Measurements from ENCODE around the gene HMBS.
A peak's percentile ranks its signal among the peaks of the same experiment; 100 is the strongest.

Gene HMBS

GRCh38 chr11:119077839-119078238 lies 6.8 kb upstream of the HMBS start:
- H3K9me3 ChIP-seq (ENCODE audit: control insufficient read depth, insufficient read depth, low read depth, low read length), result no peaks in the 10 kb centered on the region

GRCh38 chr11:119078675-119079420 lies 5.8 kb upstream of the HMBS start:
- Histone ChIP-seq H3K36me3 (ENCODE audit: control insufficient read depth, insufficient read depth, low read length) (peaks cover 66% of the 10 kb centered on the region), H3K9ac (ENCODE audit: low read length) (no peak overlapping the region), H3K4me1 (ENCODE audit: control insufficient read depth, insufficient read depth, low read length) (no peaks in the 10 kb centered on the region), H3K27me3 (ENCODE audit: control insufficient read depth, insufficient read depth, low read length) (no peaks in the 10 kb centered on the region), H3K9me3 (ENCODE audit: control insufficient read depth, insufficient read depth, low read depth, low read length) (no peaks in the 10 kb centered on the region), H3K4me3 (ENCODE audit: low read depth, low read length) (no peak overlapping the region), H3K27ac (ENCODE audit: low read depth, low read length) (no peak overlapping the region)

More at GRCh38 chr11:119077839-119078238, 6.8 kb upstream of the HMBS start:
- Histone ChIP-seq H3K9ac (ENCODE audit: low read length) (no peak overlapping the region), H3K4me3 (ENCODE audit: low read depth, low read length) (no peak overlapping the region), H3K4me1 (ENCODE audit: control insufficient read depth, insufficient read depth, low read length) (no peaks in the 10 kb centered on the region), H3K36me3 (ENCODE audit: control insufficient read depth, insufficient read depth, low read length) (peaks cover 76% of the 10 kb centered on the region), H3K27ac (ENCODE audit: low read depth, low read length) (no peak overlapping the region), H3K27me3 (ENCODE audit: control insufficient read depth, insufficient read depth, low read length) (no peaks in the 10 kb centered on the region)

GRCh38 chr11:119081682-119082260 lies 2.9 kb upstream of the HMBS start:
- Histone ChIP-seq H3K36me3 (ENCODE audit: control insufficient read depth, insufficient read depth, low read length) (peaks cover 55% of the 10 kb centered on the region), H3K4me1 (ENCODE audit: control insufficient read depth, insufficient read depth, low read length) (peaks cover 8% of the 10 kb centered on the region; the same call in 1 of the 2 replicates), H3K9me3 (ENCODE audit: control insufficient read depth, insufficient read depth, low read depth, low read length) (no peaks in the 10 kb centered on the region), H3K9ac (ENCODE audit: low read length) (no peak overlapping the region), H3K4me3 (ENCODE audit: low read depth, low read length) (no peak overlapping the region), H3K27ac (ENCODE audit: low read depth, low read length) (no peak overlapping the region), H3K27me3 (ENCODE audit: control insufficient read depth, insufficient read depth, low read length) (no peaks in the 10 kb centered on the region)

- no peaks in the 10 kb centered on the region for H3K27me3 ChIP-seq (ENCODE audit: control insufficient read depth, insufficient read depth, low read length)
- peak overlapping the region; percentile 95 for H3K27ac ChIP-seq (ENCODE audit: low read depth, low read length)
- H3K36me3 ChIP-seq (ENCODE audit: control insufficient read depth, insufficient read depth, low read length), result peaks cover 36% of the 10 kb centered on the region
- no peaks in the 10 kb centered on the region for H3K9me3 ChIP-seq (ENCODE audit: control insufficient read depth, insufficient read depth, low read depth, low read length)
- H3K9ac ChIP-seq (ENCODE audit: low read length), result peak overlapping the region; percentile 90
- peak overlapping the region; percentile 89 for H3K4me3 ChIP-seq (ENCODE audit: low read depth, low read length)
- peaks cover 8% of the 10 kb centered on the region; the same call in 1 of the 2 replicates for H3K4me1 ChIP-seq (ENCODE audit: control insufficient read depth, insufficient read depth, low read length)
Measured at GRCh38 chr11:119085437-119085847, 761 bp downstream of the HMBS start.

- H3K27ac ChIP-seq (ENCODE audit: low read depth, low read length), result no peak overlapping the region
- H3K9me3 ChIP-seq (ENCODE audit: control insufficient read depth, insufficient read depth, low read depth, low read length), result no peaks in the 10 kb centered on the region
- H3K36me3 ChIP-seq (ENCODE audit: control insufficient read depth, insufficient read depth, low read length), result peaks cover 34% of the 10 kb centered on the region
- H3K4me1 ChIP-seq (ENCODE audit: control insufficient read depth, insufficient read depth, low read length), result peaks cover 8% of the 10 kb centered on the region; the same call in 1 of the 2 replicates
- H3K4me3 ChIP-seq (ENCODE audit: low read depth, low read length), result no peak overlapping the region
- peak overlapping the region; percentile 23 for H3K9ac ChIP-seq (ENCODE audit: low read length)
- no peaks in the 10 kb centered on the region for H3K27me3 ChIP-seq (ENCODE audit: control insufficient read depth, insufficient read depth, low read length)
Measured at GRCh38 chr11:119087123-119087522, 2.4 kb downstream of the HMBS start.

GRCh38 chr11:119087747-119088241 lies 3.1 kb downstream of the HMBS start:
- no peaks in the 10 kb centered on the region for H3K9me3 ChIP-seq (ENCODE audit: control insufficient read depth, insufficient read depth, low read depth, low read length)
- H3K27ac ChIP-seq (ENCODE audit: low read depth, low read length), result no peak overlapping the region
- H3K4me3 ChIP-seq (ENCODE audit: low read depth, low read length), result no peak overlapping the region
- H3K9ac ChIP-seq (ENCODE audit: low read length), result peak overlapping the region; percentile 23
- peaks cover 14% of the 10 kb centered on the region; the same call in 1 of the 2 replicates for H3K4me1 ChIP-seq (ENCODE audit: control insufficient read depth, insufficient read depth, low read length)
- no peaks in the 10 kb centered on the region for H3K27me3 ChIP-seq (ENCODE audit: control insufficient read depth, insufficient read depth, low read length)
- H3K36me3 ChIP-seq (ENCODE audit: control insufficient read depth, insufficient read depth, low read length), result peaks cover 37% of the 10 kb centered on the region

- H3K4me1 ChIP-seq (ENCODE audit: control insufficient read depth, insufficient read depth, low read length), result peaks cover 19% of the 10 kb centered on the region
- no peak overlapping the region for H3K4me3 ChIP-seq (ENCODE audit: low read depth, low read length)
- H3K9ac ChIP-seq (ENCODE audit: low read length), result no peak overlapping the region
- H3K27ac ChIP-seq (ENCODE audit: low read depth, low read length), result no peak overlapping the region
- H3K9me3 ChIP-seq (ENCODE audit: control insufficient read depth, insufficient read depth, low read depth, low read length), result no peaks in the 10 kb centered on the region
- no peaks in the 10 kb centered on the region for H3K27me3 ChIP-seq (ENCODE audit: control insufficient read depth, insufficient read depth, low read length)
- H3K36me3 ChIP-seq (ENCODE audit: control insufficient read depth, insufficient read depth, low read length), result peaks cover 43% of the 10 kb centered on the region
Measured at GRCh38 chr11:119088406-119088805, 3.7 kb downstream of the HMBS start.

- Histone ChIP-seq H3K27ac (ENCODE audit: low read depth, low read length) (no peak overlapping the region), H3K4me3 (ENCODE audit: low read depth, low read length) (no peak overlapping the region), H3K27me3 (ENCODE audit: control insufficient read depth, insufficient read depth, low read length) (no peaks in the 10 kb centered on the region), H3K9ac (ENCODE audit: low read length) (no peak overlapping the region), H3K36me3 (ENCODE audit: control insufficient read depth, insufficient read depth, low read length) (peaks cover 52% of the 10 kb centered on the region), H3K4me1 (ENCODE audit: control insufficient read depth, insufficient read depth, low read length) (peaks cover 19% of the 10 kb centered on the region), H3K9me3 (ENCODE audit: control insufficient read depth, insufficient read depth, low read depth, low read length) (no peaks in the 10 kb centered on the region)
Measured at GRCh38 chr11:119089319-119089718, 4.6 kb downstream of the HMBS start.

GRCh38 chr11:119091178-119091577 lies 6.5 kb downstream of the HMBS start:
- no peak overlapping the region for H3K27ac ChIP-seq (ENCODE audit: low read depth, low read length)
- H3K27me3 ChIP-seq (ENCODE audit: control insufficient read depth, insufficient read depth, low read length), result no peaks in the 10 kb centered on the region
- H3K36me3 ChIP-seq (ENCODE audit: control insufficient read depth, insufficient read depth, low read length), result peaks cover 52% of the 10 kb centered on the region
- H3K4me1 ChIP-seq (ENCODE audit: control insufficient read depth, insufficient read depth, low read length), result peaks cover 14% of the 10 kb centered on the region
- H3K4me3 ChIP-seq (ENCODE audit: low read depth, low read length), result no peak overlapping the region
- no peak overlapping the region for H3K9ac ChIP-seq (ENCODE audit: low read length)
- no peaks in the 10 kb centered on the region for H3K9me3 ChIP-seq (ENCODE audit: control insufficient read depth, insufficient read depth, low read depth, low read length)

- Histone ChIP-seq H3K4me3 (ENCODE audit: low read depth, low read length) (peak overlapping the region; percentile 96), H3K27me3 (ENCODE audit: control insufficient read depth, insufficient read depth, low read length) (no peaks in the 10 kb centered on the region)
Measured at GRCh38 chr11:119091966-119092879, 7.5 kb downstream of the HMBS start.

More at GRCh38 chr11:119091966-119092879, 7.5 kb downstream of the HMBS start:
- Histone ChIP-seq H3K9ac (ENCODE audit: low read length) (no peak overlapping the region), H3K36me3 (ENCODE audit: control insufficient read depth, insufficient read depth, low read length) (peaks cover 61% of the 10 kb centered on the region), H3K27ac (ENCODE audit: low read depth, low read length) (no peak overlapping the region), H3K4me1 (ENCODE audit: control insufficient read depth, insufficient read depth, low read length) (peaks cover 14% of the 10 kb centered on the region), H3K9me3 (ENCODE audit: control insufficient read depth, insufficient read depth, low read depth, low read length) (no peaks in the 10 kb centered on the region)

Measured in HUES6 (cell line).